NCI-H2081 treated with DMSO at 0.1 percent for 48 hours (cell line): ENCODE data around the gene PAK6.

Source experiments
- DNase-seq: peaks from one replicate; lab custom pipeline; 2025; lab: John Stamatoyannopoulos, UW

The PAK6 gene

GRCh38 chr15:40276927-40277326, 38.1 kb downstream of the PAK6 start:
- no peak for DNase-seq

- no peak for DNase-seq
Observed at GRCh38 chr15:40277471-40277870, 38.6 kb downstream of the PAK6 start.

GRCh38 chr15:40278026-40278425, 39.2 kb downstream of the PAK6 start:
- no peak for DNase-seq

GRCh38 chr15:40279437-40280141, 40.7 kb downstream of the PAK6 start:
- DNase-seq, result no peak

GRCh38 chr15:40280260-40281056, 41.6 kb downstream of the PAK6 start:
- DNase-seq, result no peak

- no peak for DNase-seq
Observed at GRCh38 chr15:40281057-40281800, 42.4 kb downstream of the PAK6 start.

GRCh38 chr15:40281801-40282146, 42.9 kb downstream of the PAK6 start:
- DNase-seq, result no peak

GRCh38 chr15:40282147-40282868, 43.4 kb downstream of the PAK6 start:
- no peak for DNase-seq

GRCh38 chr15:40282869-40283614, 44.2 kb downstream of the PAK6 start, which contains the start of gene ANKRD63:
ANKRD63 (minus strand) TSS chr15:40283064; CDS start chr15:40282586, 478 bp downstream.
- no peak for DNase-seq

GRCh38 chr15:40283615-40284300, 44.9 kb downstream of the PAK6 start:
- DNase-seq, result no peak

GRCh38 chr15:40285151-40285550, 46.3 kb downstream of the PAK6 start:
- no peak for DNase-seq

GRCh38 chr15:40285554-40286011, 46.7 kb downstream of the PAK6 start:
- no peak for DNase-seq

- DNase-seq, result no peak
Observed at GRCh38 chr15:40286061-40286532, 47.2 kb downstream of the PAK6 start.

GRCh38 chr15:40286794-40287193, 47.9 kb downstream of the PAK6 start:
- DNase-seq, result no peak

GRCh38 chr15:40287505-40287904, 48.6 kb downstream of the PAK6 start:
- no peak for DNase-seq

GRCh38 chr15:40287968-40288367, 49.1 kb downstream of the PAK6 start:
- DNase-seq, result no peak

GRCh38 chr15:40289140-40289775, 50.4 kb downstream of the PAK6 start:
- no peak for DNase-seq

- DNase-seq, result no peak
Observed at GRCh38 chr15:40290545-40290917, 51.7 kb downstream of the PAK6 start.

GRCh38 chr15:40290918-40291574, 52.2 kb downstream of the PAK6 start:
- no peak for DNase-seq

GRCh38 chr15:40292246-40292645, 53.4 kb downstream of the PAK6 start:
- DNase-seq, result no peak
